SH-SY5Y (cell line): ENCODE results near the gene CCL22.

Experiments used
- GATA2 ChIP-seq: IDR thresholded peaks from 2 replicates; pipeline ENCODE4 v1.6.1; 2011; ENCODE audit warnings: mild to moderate bottlenecking, low read depth, low read length
- GATA3 ChIP-seq: IDR thresholded peaks from 2 replicates; pipeline ENCODE4 v1.6.1; 2011; ENCODE audit warnings: low read depth, mild to moderate bottlenecking, low read length, moderate library complexity

GRCh38 chr16:57406881-57407280 lies 48.3 kb downstream of the CCL22 start:
- TF ChIP-seq GATA3 (no peak), GATA2 (no peak)
